NCI-H2171 (cell line): ENCODE data around the gene GGTA1.
"Not testable (repeated sequence)": the region's sequence is repeated elsewhere in the genome, so short reads cannot be mapped to it uniquely, and the experiment has no call there.

Experiments used
- DNase-seq: peaks from one replicate; lab custom pipeline; 2025; lab: John Stamatoyannopoulos, UW

Gene GGTA1

GRCh38 chr9:121499427-121500164 lies at the start of gene GGTA1:
Gene GGTA1, minus strand, starts transcription at chr9:121499844. Its CDS starts 31,922 bp downstream, at chr9:121467922.
- peak; percentile 34 for DNase-seq

GRCh38 chr9:121548666-121549065 lies 49.0 kb upstream of the GGTA1 start:
- DNase-seq, result no peak

GRCh38 chr9:121545875-121546423 lies 46.3 kb upstream of the GGTA1 start:
- peak; percentile 77 for DNase-seq

- DNase-seq, result no peak
Measured at GRCh38 chr9:121545150-121545874, 45.7 kb upstream of the GGTA1 start.

GRCh38 chr9:121542025-121542424 lies 42.4 kb upstream of the GGTA1 start:
- DNase-seq, result no peak

- no peak for DNase-seq
Measured at GRCh38 chr9:121541256-121541655, 41.6 kb upstream of the GGTA1 start.

- DNase-seq, result no peak
Measured at GRCh38 chr9:121538221-121538620, 38.6 kb upstream of the GGTA1 start.

GRCh38 chr9:121537283-121537682 lies 37.6 kb upstream of the GGTA1 start:
- DNase-seq, result no peak

- no peak for DNase-seq
Measured at GRCh38 chr9:121532881-121533280, 33.2 kb upstream of the GGTA1 start.

GRCh38 chr9:121529237-121529987 lies 29.8 kb upstream of the GGTA1 start:
- no peak for DNase-seq

GRCh38 chr9:121528642-121529041 lies 29.0 kb upstream of the GGTA1 start:
- DNase-seq, result no peak

GRCh38 chr9:121527371-121527770 lies 27.7 kb upstream of the GGTA1 start:
- DNase-seq, result no peak

- not testable (repeated sequence) for DNase-seq
Measured at GRCh38 chr9:121519688-121520087, 20.0 kb upstream of the GGTA1 start.

GRCh38 chr9:121518634-121519033 lies 19.0 kb upstream of the GGTA1 start:
- no peak for DNase-seq

- DNase-seq, result not testable (repeated sequence)
Measured at GRCh38 chr9:121513166-121513565, 13.5 kb upstream of the GGTA1 start.

- DNase-seq, result no peak
Measured at GRCh38 chr9:121510766-121511550, 11.3 kb upstream of the GGTA1 start.

GRCh38 chr9:121509180-121509579 lies 9.5 kb upstream of the GGTA1 start:
- no peak for DNase-seq

GRCh38 chr9:121508415-121508814 lies 8.8 kb upstream of the GGTA1 start:
- no peak for DNase-seq

- no peak for DNase-seq
Measured at GRCh38 chr9:121505903-121506735, 6.5 kb upstream of the GGTA1 start.

GRCh38 chr9:121503444-121503843 lies 3.8 kb upstream of the GGTA1 start:
- DNase-seq, result no peak

GRCh38 chr9:121500165-121500478 lies 478 bp upstream of the GGTA1 start:
- DNase-seq, result no peak
